ENCODE data around the gene JHY. TPM values are rescaled to one million over a fixed set of nuclear protein-coding genes. Genes with fewer than 3 reads are reported as not detected.

Gene JHY
- total and polyA plus RNA-seq, 2 of the 8 experiments (the other 6 are each of a cell fraction or from before 2014, with no cell fraction given), result 0.29 to 0.91 TPM

DNA sequence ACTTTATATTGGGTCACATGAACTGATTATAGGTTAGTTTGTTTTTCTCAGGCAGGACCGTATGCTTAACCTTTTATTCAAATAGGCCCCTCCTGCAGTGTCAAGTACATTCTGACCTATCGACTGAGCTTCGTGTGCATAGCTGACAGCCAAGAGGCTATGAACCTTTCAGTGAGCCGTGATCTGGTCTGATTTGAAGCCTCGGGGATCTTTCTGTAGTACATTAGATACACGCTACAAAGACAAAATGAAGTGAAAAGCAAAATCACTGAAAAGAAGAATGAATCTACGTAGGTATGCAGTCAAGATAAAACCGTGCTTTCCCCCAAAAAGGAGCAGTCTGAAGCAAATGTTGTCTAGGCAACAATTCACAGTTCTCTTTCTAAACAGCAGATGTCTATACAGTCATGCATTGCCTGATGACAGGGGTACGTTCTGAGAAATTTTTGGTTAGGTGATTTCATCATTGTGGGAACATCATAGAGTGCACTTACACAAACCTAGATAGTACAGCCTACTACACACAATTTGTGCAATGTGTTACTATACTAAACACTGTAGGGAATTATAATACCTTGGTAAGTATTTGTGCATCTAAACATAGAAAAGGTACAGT, 18.1 kb downstream of the JHY start:
- DNase-seq (ENCODE audit: low read depth in 1 of 2, low spot score in 2 of 2) (no peak), FAIRE-seq (no peak)
- H2BK20ac ChIP-seq (ENCODE audit: low read length), result no peak overlapping the region
- 87% methylated on average over 9 of the region's 9 CpGs; no CpG with 5 or more reads in 1 of the 2 experiments for WGBS, 2 experiments (ENCODE audit: extremely low coverage in 1 of 2, insufficient coverage in 1 of 2, insufficient read length in 1 of 2, insufficient replicate concordance in 2 of 2, low coverage in 1 of 2, low lambda C conversion rate in 2 of 2, missing lambda C conversion rate in 1 of 2)
- H3K4ac ChIP-seq (replicated peaks; ENCODE audit: insufficient read length, low read depth, low read length), result no peak overlapping the region
- no peak overlapping the region for H3K27ac ChIP-seq (ENCODE audit: low read depth, low read length)
- H3K79me2 ChIP-seq (ENCODE audit: control insufficient read depth in 1 of 2, insufficient read depth in 2 of 2, low read length in 2 of 2), result no peaks in the 10 kb centered on the region
- ChIA-PET CTCF (ENCODE audit: partially characterized antibody) (interaction anchor here (0.6 to 1.5 kb wide), 4 partner anchors 14 to 120 kb away, joined by 3 to 5 read pairs (median 3); no protein-coding TSS in a partner anchor), POLR2A (ENCODE audit: partially characterized antibody) (no interaction called here)
- H2BK5ac ChIP-seq (ENCODE audit: low read depth, low read length), result no peak overlapping the region
- H3K14ac ChIP-seq (ENCODE audit: insufficient read length), result no peak overlapping the region
- H3K23me2 ChIP-seq (ENCODE audit: low read depth, low read length), result no peaks in the 10 kb centered on the region
- no peak overlapping the region for H3K9ac ChIP-seq (replicated peaks in 1 of 4; ENCODE audit: extremely low read depth in 1 of 4, low read depth in 3 of 4, low read length in 3 of 4)
- H3K23ac ChIP-seq (ENCODE audit: insufficient read length), result no peak overlapping the region
- H3K79me1 ChIP-seq (ENCODE audit: low read depth, low read length), result no peaks in the 10 kb centered on the region
- H2BK120ac ChIP-seq (replicated peaks; ENCODE audit: low read depth, low read length), result no peak overlapping the region
- no peak overlapping the region for H2AFZ ChIP-seq (ENCODE audit: low read length)
- H3K18ac ChIP-seq (ENCODE audit: extremely low read depth, low read length), result no peak overlapping the region
- no peaks in the 10 kb centered on the region for H3K9me3 ChIP-seq (ENCODE audit: insufficient read depth in 2 of 2, low read depth in 1 of 2, low read length in 1 of 2)
- no peak overlapping the region for H2BK15ac ChIP-seq (ENCODE audit: low read length)
- H4K5ac ChIP-seq (ENCODE audit: insufficient read length, low read depth, low read length), result no peak overlapping the region
- H4K91ac ChIP-seq (replicated peaks; ENCODE audit: insufficient read length, low read length), result no peak overlapping the region
- no peak overlapping the region for H2BK12ac ChIP-seq (ENCODE audit: low read depth, low read length)
- no peaks in the 10 kb centered on the region for H4K20me1 ChIP-seq (replicated peaks in 1 of 2; ENCODE audit: control insufficient read depth in 1 of 2, insufficient read depth in 2 of 2, low read length in 2 of 2)
- no peak overlapping the region for H3K4me2 ChIP-seq (ENCODE audit: insufficient read depth in 1 of 2, low read depth in 2 of 2, low read length in 2 of 2)
- H3K27me3 ChIP-seq (replicated peaks in 1 of 4; ENCODE audit: control insufficient read depth in 3 of 4, extremely low read depth in 1 of 4, insufficient read depth in 3 of 4, low read length in 3 of 4), result no peaks in the 10 kb centered on the region
- no peaks in the 10 kb centered on the region for H3K36me3 ChIP-seq (ENCODE audit: control insufficient read depth in 2 of 4, insufficient read depth in 4 of 4, low read length in 3 of 4)
- H3K4me1 ChIP-seq (replicated peaks in 1 of 4; ENCODE audit: control insufficient read depth in 3 of 4, insufficient read depth in 4 of 4, low read length in 3 of 4), result no peaks in the 10 kb centered on the region
- no peak overlapping the region for H4K8ac ChIP-seq (ENCODE audit: extremely low read depth, insufficient read depth, low read length)
- no peak overlapping the region for H3K4me3 ChIP-seq (ENCODE audit: extremely low read depth in 1 of 4, insufficient read depth in 2 of 4, low read depth in 3 of 4, low read length in 4 of 4)
- H3K56ac ChIP-seq (replicated peaks; ENCODE audit: insufficient read length, low read depth, low read length), result no peak overlapping the region
- H2AK5ac ChIP-seq (ENCODE audit: low read depth, low read length), result no peak overlapping the region
- TF ChIP-seq E2F6 (IDR thresholded peaks at IDR 0.05), result no peak
- TF ChIP-seq POLR2AphosphoS5 (IDR thresholded peaks at IDR 0.05; ENCODE audit: low read depth, low read length), result no peak
- TF ChIP-seq POU5F1 (IDR thresholded peaks at IDR 0.05; ENCODE audit: low read depth, low read length), result no peak
- TF ChIP-seq EGR1 (IDR thresholded peaks at IDR 0.05; ENCODE audit: borderline replicate concordance, low read depth, low read length), result no peak
- no peak for TF ChIP-seq TBP (IDR thresholded peaks at IDR 0.05; ENCODE audit: low read depth, low read length)
- no peak for TF ChIP-seq EP300 (IDR thresholded peaks at IDR 0.05; ENCODE audit: borderline replicate concordance in 1 of 2, low read depth in 2 of 2, low read length in 2 of 2)
- TF ChIP-seq SIX5 (IDR thresholded peaks at IDR 0.05; ENCODE audit: low read depth, low read length), result no peak
- no peak for TF ChIP-seq USF2 (IDR thresholded peaks at IDR 0.05; ENCODE audit: low read length)
- no peak for TF ChIP-seq PHF8 (conservative IDR thresholded peaks at IDR 0.05; ENCODE audit: low read depth, low read length)
- no peak for TF ChIP-seq POLR2A (IDR thresholded peaks at IDR 0.05; ENCODE audit: control extremely low read depth in 1 of 2, low read depth in 2 of 2, low read length in 2 of 2)
- no peak for TF ChIP-seq NANOG (IDR thresholded peaks at IDR 0.05; ENCODE audit: insufficient read depth, low read depth, low read length, poor library complexity, severe bottlenecking)

Measured in H1 (cell line).